Parathyroid adenoma (tissue), 2 donors: ENCODE data around the gene SLC39A11.
"Not testable (repeated sequence)": the region's sequence is repeated elsewhere in the genome, so short reads cannot be mapped to it uniquely, and the experiment has no call there.

Experiments
- H2AFZ ChIP-seq: fragments of 300-600 bp; sonication (generic); one replicate; pipeline ENCODE4 v1.7.0; 2017; ENCODE audit warnings: antibody characterized with exemption, mild to moderate bottlenecking
- H3K27ac ChIP-seq: fragments of 300-600 bp; sonication (generic); one replicate; pipeline ENCODE4 v1.7.0; 2017
- H3K27me3 ChIP-seq: fragments of 300-600 bp; sonication (generic); one replicate; pipeline ENCODE4 v1.7.0; 2017; ENCODE audit warnings: low read length; ENCODE audit not compliant: control insufficient read depth, insufficient read depth
- H3K36me3 ChIP-seq: fragments of 300-600 bp; sonication (generic); one replicate; pipeline ENCODE4 v1.7.0; 2017; ENCODE audit warnings: low read length; ENCODE audit not compliant: control insufficient read depth, insufficient read depth
- H3K4me1 ChIP-seq: fragments of 300-600 bp; sonication (generic); one replicate; pipeline ENCODE4 v1.7.0; 2017; ENCODE audit warnings: control low read depth
- H3K4me2 ChIP-seq: fragments of 300-600 bp; sonication (generic); one replicate; pipeline ENCODE4 v1.7.0; 2017; ENCODE audit warnings: low read length
- H3K4me3 ChIP-seq: fragments of 300-600 bp; sonication (generic); one replicate; pipeline ENCODE4 v1.7.0; 2017; ENCODE audit warnings: low read depth, low read length
- H3K79me2 ChIP-seq: fragments of 300-600 bp; sonication (generic); one replicate; pipeline ENCODE4 v1.7.0; 2017; ENCODE audit warnings: control low read depth
- H3K9ac ChIP-seq: fragments of 300-600 bp; sonication (generic); one replicate; pipeline ENCODE4 v1.7.0; 2017; ENCODE audit warnings: mild to moderate bottlenecking
- H3K9me3 ChIP-seq: fragments of 300-600 bp; sonication (generic); one replicate; pipeline ENCODE4 v1.7.0; 2017; ENCODE audit warnings: low read length; ENCODE audit not compliant: control insufficient read depth
- CTCF ChIP-seq: fragments of 300-600 bp; sonication (generic); IDR thresholded peaks from one replicate; pipeline ENCODE4 v1.7.0; 2017; ENCODE audit warnings: antibody characterized with exemption, mild to moderate bottlenecking
- donor health status: primary hyperparathyroidism.

SLC39A11 gene

GRCh38 chr17:73069164-73069770, 23.2 kb downstream of the SLC39A11 start:
- H3K36me3 ChIP-seq = no peaks in the 10 kb centered on the region

GRCh38 chr17:73068322-73069153, 23.9 kb downstream of the SLC39A11 start:
- Histone ChIP-seq H3K4me3 (no peak overlapping the region), H3K4me2 (no peak overlapping the region), H3K9ac (no peak overlapping the region), H3K9me3 (no peaks in the 10 kb centered on the region), H3K27me3 (no peaks in the 10 kb centered on the region), H3K36me3 (no peaks in the 10 kb centered on the region), H3K27ac (no peak overlapping the region), H3K4me1 (no peaks in the 10 kb centered on the region), H3K79me2 (no peaks in the 10 kb centered on the region), H2AFZ (no peak overlapping the region)
- no peak for TF ChIP-seq CTCF

More at GRCh38 chr17:73069164-73069770, 23.2 kb downstream of the SLC39A11 start:
- H3K9me3 ChIP-seq = no peaks in the 10 kb centered on the region
- no peak overlapping the region for H3K9ac ChIP-seq
- H3K27ac ChIP-seq = no peak overlapping the region
- no peaks in the 10 kb centered on the region for H3K79me2 ChIP-seq
- no peak overlapping the region for H3K4me2 ChIP-seq
- H3K27me3 ChIP-seq = no peaks in the 10 kb centered on the region
- H2AFZ ChIP-seq = no peak overlapping the region
- no peak overlapping the region for H3K4me3 ChIP-seq
- no peaks in the 10 kb centered on the region for H3K4me1 ChIP-seq
- TF ChIP-seq CTCF = no peak

- H3K9ac ChIP-seq, H3K4me2 ChIP-seq, H3K79me2 ChIP-seq, H3K36me3 ChIP-seq, H3K4me1 ChIP-seq, H3K9me3 ChIP-seq, H3K27me3 ChIP-seq, H3K4me3 ChIP-seq, H3K27ac ChIP-seq, H2AFZ ChIP-seq: not testable (repeated sequence)
Observed at GRCh38 chr17:73067699-73068098, 24.8 kb downstream of the SLC39A11 start.

GRCh38 chr17:73067075-73067474, 25.4 kb downstream of the SLC39A11 start:
- Histone ChIP-seq H3K27me3 (no peaks in the 10 kb centered on the region), H3K4me2 (no peak overlapping the region), H3K36me3 (no peaks in the 10 kb centered on the region), H3K9ac (no peak overlapping the region), H3K4me3 (no peak overlapping the region), H3K27ac (no peak overlapping the region), H3K79me2 (no peaks in the 10 kb centered on the region), H2AFZ (no peak overlapping the region), H3K9me3 (no peaks in the 10 kb centered on the region), H3K4me1 (no peaks in the 10 kb centered on the region)
- TF ChIP-seq CTCF = no peak

- Histone ChIP-seq H2AFZ (no peak overlapping the region), H3K27ac (no peak overlapping the region), H3K9me3 (no peaks in the 10 kb centered on the region), H3K4me2 (no peak overlapping the region), H3K79me2 (no peaks in the 10 kb centered on the region), H3K4me3 (no peak overlapping the region), H3K9ac (no peak overlapping the region), H3K4me1 (no peaks in the 10 kb centered on the region), H3K27me3 (no peaks in the 10 kb centered on the region), H3K36me3 (no peaks in the 10 kb centered on the region)
- no peak for TF ChIP-seq CTCF
Observed at GRCh38 chr17:73066148-73066884, 26.2 kb downstream of the SLC39A11 start.
